ENCODE data around the gene ABCB9.
A peak's percentile ranks its signal among the peaks of the same experiment; 100 is the strongest.
"Not testable (repeated sequence)": the region's sequence is repeated elsewhere in the genome, so short reads cannot be mapped to it uniquely, and the experiment has no call there.

The ABCB9 gene

GRCh38 chr12:122929812-122930211, 36.5 kb downstream of the ABCB9 start:
- DNase-seq = no peak

- no peak for DNase-seq
Measured at GRCh38 chr12:122929148-122929538, 37.1 kb downstream of the ABCB9 start.

- DNase-seq = no peak
Measured at GRCh38 chr12:122928404-122929147, 37.7 kb downstream of the ABCB9 start.

- DNase-seq = no peak
Measured at GRCh38 chr12:122927756-122928403, 38.4 kb downstream of the ABCB9 start.

- DNase-seq = no peak
Measured at GRCh38 chr12:122921917-122922316, 44.3 kb downstream of the ABCB9 start.

- no peak for DNase-seq
Measured at GRCh38 chr12:122920687-122921086, 45.6 kb downstream of the ABCB9 start.

GRCh38 chr12:122918827-122919226, 47.4 kb downstream of the ABCB9 start:
- DNase-seq = no peak

GRCh38 chr12:122917507-122918121, 48.6 kb downstream of the ABCB9 start:
- DNase-seq = peak; percentile 63

- DNase-seq = no peak
Measured at GRCh38 chr12:122909442-122910288, 56.6 kb downstream of the ABCB9 start.

GRCh38 chr12:122908915-122909314, 57.3 kb downstream of the ABCB9 start:
- no peak for DNase-seq

- DNase-seq = not testable (repeated sequence)
Measured at GRCh38 chr12:122905258-122905657, 61.0 kb downstream of the ABCB9 start.

GRCh38 chr12:122903693-122904034, 62.6 kb downstream of the ABCB9 start:
- DNase-seq = no peak

GRCh38 chr12:122902854-122903692, 63.2 kb downstream of the ABCB9 start:
- DNase-seq = no peak

- DNase-seq = no peak
Measured at GRCh38 chr12:122899887-122900286, 66.4 kb downstream of the ABCB9 start.

GRCh38 chr12:122896662-122897061, 69.6 kb downstream of the ABCB9 start:
- DNase-seq = no peak

- peak; percentile 93 for DNase-seq
Measured at GRCh38 chr12:122895704-122896636, 70.3 kb downstream of the ABCB9 start, which contains the start of gene VPS37B. VPS37B (minus strand) TSS chr12:122896124; CDS start chr12:122896062, 62 bp downstream.

- DNase-seq = no peak
Measured at GRCh38 chr12:122895320-122895703, 71.0 kb downstream of the ABCB9 start.

- DNase-seq = no peak
Measured at GRCh38 chr12:122894193-122895121, 71.8 kb downstream of the ABCB9 start.

GRCh38 chr12:122893208-122894153, 72.8 kb downstream of the ABCB9 start:
- DNase-seq = no peak

Data from fibroblast of skin of right biceps (primary cell).